ENCODE measurements around the gene JAKMIP3. TPM values are rescaled to one million over a fixed set of nuclear protein-coding genes. Genes with fewer than 3 reads are reported as not detected.

JAKMIP3 gene
- total and polyA plus RNA-seq, 4 experiments from 2014 or later = 0.03 to 0.36 (median 0.29) TPM; not detected in 1

DNA sequence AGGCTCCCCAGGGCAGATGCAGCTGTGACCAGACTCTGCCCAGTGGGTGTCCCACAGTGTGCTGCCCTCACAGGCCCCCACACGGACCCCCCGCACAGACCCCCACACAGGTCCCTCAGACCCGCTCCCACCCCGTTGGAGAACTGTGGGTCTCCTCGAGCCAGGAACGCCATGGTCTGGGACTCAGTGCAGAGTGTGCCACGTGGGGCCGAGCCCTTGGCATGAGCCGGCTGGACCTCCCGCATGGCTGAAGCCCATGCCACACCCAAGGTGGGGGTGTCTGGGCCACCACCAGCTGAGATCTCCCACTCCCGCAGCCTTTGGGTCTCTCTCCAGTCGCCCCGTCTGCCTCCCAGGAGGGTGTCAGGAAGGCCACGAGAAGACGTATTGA lies 34.3 kb downstream of the JAKMIP3 start:
- no peak overlapping the region for H3K27ac Mint-ChIP-seq
- CTCF ChIA-PET (ENCODE audit: partially characterized antibody) = no interaction called here
- Histone ChIP-seq H3K27me3 (ENCODE audit: insufficient read depth, low read length) (no peaks in the 10 kb centered on the region), H3K4me1 (ENCODE audit: insufficient read depth, low read length) (no peaks in the 10 kb centered on the region), H3K9me3 (ENCODE audit: control insufficient read depth in 1 of 2, low read length in 2 of 2) (no peaks in the 10 kb centered on the region), H3K27ac (ENCODE audit: low read depth, low read length) (no peak overlapping the region), H3K4me3 (ENCODE audit: low read length in 2 of 2) (no peak overlapping the region), H3K36me3 (ENCODE audit: insufficient read depth, low read length) (no peaks in the 10 kb centered on the region)
- intact Hi-C loops (cut with micrococcal nuclease) = no loop called here
- H3K4me3 Mint-ChIP-seq = no peak overlapping the region
- POLR2A ChIA-PET (ENCODE audit: partially characterized antibody) = no interaction called here
- H3K36me3 Mint-ChIP-seq = no peaks in the 10 kb centered on the region
- peaks cover 20 to 28% of the 10 kb centered on the region in 2 donors for H3K27me3 Mint-ChIP-seq
- no peak for DNase-seq
- H3K4me1 Mint-ChIP-seq = peaks cover 0 to 3% (median 0%) of the 10 kb centered on the region in 4 donors
- H3K9me3 Mint-ChIP-seq = peaks cover 0 to 2% (median 0%) of the 10 kb centered on the region in 8 donors

DNA sequence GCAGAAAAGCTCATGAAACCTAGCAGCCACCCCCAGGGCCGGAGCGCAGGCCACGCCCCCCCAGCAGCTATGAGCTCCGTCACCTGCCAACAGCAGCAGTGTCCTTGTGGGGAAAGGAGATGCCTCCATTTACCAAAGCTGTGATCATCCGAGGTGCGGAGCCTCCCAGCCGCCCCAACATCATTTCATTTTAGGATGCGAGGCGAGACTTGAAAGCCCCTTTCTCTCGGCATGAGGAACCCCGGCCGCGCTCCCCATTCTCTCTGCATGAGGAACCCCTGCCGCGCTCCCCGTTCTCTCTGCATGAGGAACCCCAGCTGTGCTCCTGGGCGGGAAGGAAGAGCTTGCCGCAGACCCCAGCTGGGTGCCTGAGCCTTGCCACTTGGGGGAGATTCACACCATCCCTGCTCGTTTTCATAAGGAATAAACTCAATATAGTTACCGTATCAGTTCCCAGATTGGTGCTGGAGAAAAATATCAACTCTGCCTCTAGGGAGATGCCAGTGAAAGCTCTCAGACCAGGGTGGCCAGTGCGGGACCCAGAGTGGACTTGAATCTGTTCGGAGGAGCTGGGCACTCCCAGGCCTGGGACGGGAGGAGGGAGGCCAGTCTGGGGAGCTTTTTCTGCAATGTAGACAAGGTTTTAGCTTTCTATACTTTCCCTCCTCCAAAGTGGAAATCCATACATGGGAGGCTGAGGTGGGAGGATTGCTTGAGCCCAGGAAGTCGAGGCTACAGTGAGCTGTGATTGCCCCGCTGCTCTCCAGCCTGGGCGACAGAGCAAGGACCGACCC lies 35.0 kb downstream of the JAKMIP3 start:
- Mint-ChIP-seq H3K36me3 (no peaks in the 10 kb centered on the region), H3K9me3 (no peaks in the 10 kb centered on the region), H3K4me3 (no peak overlapping the region), H3K27ac (no peak overlapping the region), H3K4me1 (peaks cover 0 to 3% (median 0%) of the 10 kb centered on the region in 4 donors), H3K27me3 (peaks cover 15 to 24% of the 10 kb centered on the region in 2 donors)
- intact Hi-C loops (cut with micrococcal nuclease) = no loop called here
- ChIA-PET POLR2A (ENCODE audit: partially characterized antibody) (interaction anchor here (0.5 kb wide), 1 partner anchor 33 kb away, joined by 3 read pairs; no protein-coding TSS in a partner anchor), CTCF (ENCODE audit: partially characterized antibody) (no interaction called here)
- Histone ChIP-seq H3K4me3 (ENCODE audit: low read length in 2 of 2) (no peak overlapping the region), H3K9me3 (ENCODE audit: control insufficient read depth in 1 of 2, low read length in 2 of 2) (no peaks in the 10 kb centered on the region), H3K27me3 (ENCODE audit: insufficient read depth, low read length) (no peaks in the 10 kb centered on the region), H3K36me3 (ENCODE audit: insufficient read depth, low read length) (no peaks in the 10 kb centered on the region), H3K4me1 (ENCODE audit: insufficient read depth, low read length) (no peaks in the 10 kb centered on the region), H3K27ac (ENCODE audit: low read depth, low read length) (no peak overlapping the region)
- DNase-seq = no peak

DNA sequence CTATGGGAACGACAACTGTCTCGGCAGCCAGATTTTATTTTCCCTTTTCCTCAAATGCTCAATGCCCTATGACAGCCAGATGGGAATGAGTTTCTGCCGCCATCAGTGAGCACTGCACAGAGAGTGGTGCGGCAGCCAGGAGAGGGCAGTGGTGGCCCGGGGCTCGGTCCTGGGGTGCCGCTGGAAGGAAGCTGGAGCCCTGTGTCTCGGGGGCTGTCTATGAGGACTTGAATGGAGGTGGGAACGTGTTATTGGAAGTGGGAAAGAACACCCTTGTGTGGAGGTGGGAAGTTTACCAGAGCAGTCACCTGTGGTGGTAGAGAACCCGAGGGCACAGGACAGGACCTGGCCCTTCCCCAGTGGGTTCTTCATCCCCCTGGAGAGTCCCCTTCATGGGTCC lies 35.8 kb downstream of the JAKMIP3 start:
- no peak for DNase-seq

DNA sequence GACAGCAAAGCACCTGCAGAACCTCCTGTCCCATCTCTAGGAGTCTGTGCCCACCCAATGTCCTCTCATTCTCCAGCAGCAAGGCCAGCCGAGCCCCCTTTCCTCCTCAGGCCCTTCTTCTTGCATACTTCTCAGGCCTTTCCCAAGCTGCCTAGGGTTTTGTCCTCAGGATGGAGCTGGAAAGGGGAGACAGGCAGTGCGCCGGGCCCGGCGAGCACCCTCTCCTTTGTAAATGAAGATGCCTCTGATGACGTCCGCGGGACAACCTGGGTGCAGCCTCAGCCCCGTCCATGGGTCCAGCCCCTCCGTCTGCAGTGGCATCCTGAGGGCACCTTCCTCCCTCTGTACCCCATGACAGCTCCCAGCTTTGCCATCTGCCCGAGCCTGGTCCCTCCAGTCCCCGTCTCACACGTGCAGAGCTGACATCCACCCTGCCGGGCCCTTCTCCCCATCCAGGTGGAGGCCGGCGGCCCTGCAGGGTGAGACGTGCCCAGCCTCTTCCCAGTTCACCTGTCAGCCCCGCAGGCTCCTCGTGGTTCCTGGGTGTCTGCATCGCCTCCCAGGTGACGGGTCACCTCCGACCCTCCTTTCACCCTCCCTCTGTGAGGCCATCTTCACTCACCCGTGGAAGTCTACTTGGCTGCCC lies 36.4 kb downstream of the JAKMIP3 start:
- H3K27ac ChIP-seq (ENCODE audit: low read depth, low read length) = no peak overlapping the region
- ChIA-PET CTCF (ENCODE audit: partially characterized antibody) (no interaction called here), POLR2A (ENCODE audit: partially characterized antibody) (no interaction called here)
- no peaks in the 10 kb centered on the region for H3K27me3 ChIP-seq (ENCODE audit: insufficient read depth, low read length)
- Mint-ChIP-seq H3K27me3 (peaks cover 7 to 13% of the 10 kb centered on the region in 2 donors), H3K4me1 (no peaks in the 10 kb centered on the region), H3K4me3 (no peak overlapping the region), H3K27ac (no peak overlapping the region), H3K9me3 (no peaks in the 10 kb centered on the region), H3K36me3 (no peaks in the 10 kb centered on the region)
- no peaks in the 10 kb centered on the region for H3K4me1 ChIP-seq (ENCODE audit: insufficient read depth, low read length)
- H3K9me3 ChIP-seq (ENCODE audit: control insufficient read depth in 1 of 2, low read length in 2 of 2) = no peaks in the 10 kb centered on the region
- H3K36me3 ChIP-seq (ENCODE audit: insufficient read depth, low read length) = no peaks in the 10 kb centered on the region
- H3K4me3 ChIP-seq (ENCODE audit: low read length in 2 of 2) = no peak overlapping the region
- no peak for DNase-seq
- intact Hi-C loops (cut with micrococcal nuclease) = no loop called here

More for the DNA sequence above, 35.8 kb downstream of the JAKMIP3 start:
- intact Hi-C loops (cut with micrococcal nuclease) = no loop called here
- Mint-ChIP-seq H3K36me3 (no peaks in the 10 kb centered on the region), H3K27ac (no peak overlapping the region), H3K27me3 (peaks cover 8 to 18% of the 10 kb centered on the region in 2 donors), H3K9me3 (no peaks in the 10 kb centered on the region), H3K4me3 (no peak overlapping the region), H3K4me1 (no peaks in the 10 kb centered on the region)
- CTCF ChIA-PET (ENCODE audit: partially characterized antibody) = no interaction called here
- H3K36me3 ChIP-seq (ENCODE audit: insufficient read depth, low read length) = no peaks in the 10 kb centered on the region
- POLR2A ChIA-PET (ENCODE audit: partially characterized antibody) = interaction anchor here (0.5 kb wide), 1 partner anchor 33 kb away, joined by 3 read pairs; no protein-coding TSS in a partner anchor
- H3K9me3 ChIP-seq (ENCODE audit: control insufficient read depth in 1 of 2, low read length in 2 of 2) = no peaks in the 10 kb centered on the region
- H3K4me1 ChIP-seq (ENCODE audit: insufficient read depth, low read length) = no peaks in the 10 kb centered on the region
- no peak overlapping the region for H3K27ac ChIP-seq (ENCODE audit: low read depth, low read length)
- H3K27me3 ChIP-seq (ENCODE audit: insufficient read depth, low read length) = no peaks in the 10 kb centered on the region
- no peak overlapping the region for H3K4me3 ChIP-seq (ENCODE audit: low read length in 2 of 2)

DNA sequence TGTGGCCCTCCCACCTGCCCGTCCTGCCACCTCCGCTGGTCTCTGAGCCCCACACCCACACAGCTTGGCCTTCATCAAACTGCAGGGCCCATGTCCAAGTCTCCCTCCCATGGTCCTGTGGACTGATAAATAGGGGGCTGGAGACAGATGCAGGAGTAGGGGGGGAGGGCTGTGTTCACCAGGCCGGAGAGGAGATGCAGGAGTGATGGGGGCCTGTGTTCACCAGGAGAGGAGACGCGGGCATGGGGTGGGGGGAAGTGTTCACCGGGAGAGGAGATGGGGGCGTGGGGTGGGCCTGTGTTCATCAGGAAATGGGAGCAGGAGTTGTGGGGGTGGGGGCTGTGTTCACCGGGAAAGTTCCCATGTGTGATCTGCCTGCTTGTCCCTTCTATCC lies 37.0 kb downstream of the JAKMIP3 start:
- ChIA-PET POLR2A (ENCODE audit: partially characterized antibody) (no interaction called here), CTCF (ENCODE audit: partially characterized antibody) (no interaction called here)
- Histone ChIP-seq H3K36me3 (ENCODE audit: insufficient read depth, low read length) (no peaks in the 10 kb centered on the region), H3K9me3 (ENCODE audit: control insufficient read depth in 1 of 2, low read length in 2 of 2) (no peaks in the 10 kb centered on the region), H3K27ac (ENCODE audit: low read depth, low read length) (no peak overlapping the region), H3K4me1 (ENCODE audit: insufficient read depth, low read length) (no peaks in the 10 kb centered on the region), H3K27me3 (ENCODE audit: insufficient read depth, low read length) (no peaks in the 10 kb centered on the region), H3K4me3 (ENCODE audit: low read length in 2 of 2) (no peak overlapping the region)
- H3K27me3 Mint-ChIP-seq = peaks cover 7 to 13% of the 10 kb centered on the region in 2 donors
- no peaks in the 10 kb centered on the region for H3K36me3 Mint-ChIP-seq
- no peaks in the 10 kb centered on the region for H3K9me3 Mint-ChIP-seq
- H3K4me3 Mint-ChIP-seq = no peak overlapping the region
- no peak for DNase-seq
- no peak overlapping the region for H3K27ac Mint-ChIP-seq
- no peaks in the 10 kb centered on the region for H3K4me1 Mint-ChIP-seq
- intact Hi-C loops (cut with micrococcal nuclease) = no loop called here

DNA sequence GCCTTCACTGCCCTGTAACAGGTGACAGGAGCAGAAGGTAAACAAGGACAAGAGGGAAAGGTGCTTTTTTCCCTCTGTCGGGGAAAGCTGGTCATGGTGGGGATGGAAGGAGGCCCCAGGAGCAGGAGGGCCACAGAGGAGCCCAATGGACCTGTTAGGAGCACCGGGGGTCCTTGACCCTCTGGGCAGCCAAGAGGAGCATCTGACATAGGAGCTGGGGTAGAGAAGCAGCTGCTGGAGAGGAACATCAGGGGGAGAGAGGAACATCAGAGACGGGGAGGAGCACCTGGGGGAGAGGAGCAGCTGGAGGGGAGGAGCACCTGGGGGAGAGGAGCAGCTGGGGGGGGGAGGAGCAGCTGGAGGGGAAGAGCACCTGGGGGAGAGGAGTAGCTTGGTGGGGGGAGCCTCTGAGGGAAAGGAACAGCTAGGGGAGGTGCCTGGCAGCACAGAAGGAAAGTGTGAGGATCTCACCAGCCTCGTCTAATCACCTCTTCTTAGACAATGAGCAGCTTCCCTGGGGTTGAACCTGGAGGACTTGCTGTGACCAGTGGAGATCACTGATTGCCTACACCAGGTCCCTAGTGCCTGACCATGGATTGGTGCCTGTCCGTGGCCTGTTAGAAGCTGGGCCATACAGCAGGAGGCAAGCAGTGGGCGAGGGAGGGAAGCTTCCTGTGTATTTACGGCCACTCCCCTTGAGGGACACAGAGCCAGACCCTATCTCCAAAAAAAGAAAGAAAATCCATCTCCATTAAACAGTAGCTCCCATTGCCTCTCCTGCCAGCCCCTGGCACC lies 37.6 kb downstream of the JAKMIP3 start:
- Mint-ChIP-seq H3K4me1 (no peaks in the 10 kb centered on the region), H3K4me3 (no peak overlapping the region), H3K9me3 (no peaks in the 10 kb centered on the region), H3K27ac (no peak overlapping the region), H3K27me3 (peaks cover 5 to 9% of the 10 kb centered on the region in 2 donors), H3K36me3 (no peaks in the 10 kb centered on the region)
- no peak overlapping the region for H3K27ac ChIP-seq (ENCODE audit: low read depth, low read length)
- no peaks in the 10 kb centered on the region for H3K9me3 ChIP-seq (ENCODE audit: control insufficient read depth in 1 of 2, low read length in 2 of 2)
- CTCF ChIA-PET (ENCODE audit: partially characterized antibody) = interaction anchor here (1.3 kb wide), 1 partner anchor 218 kb away, joined by 3 read pairs; no protein-coding TSS in a partner anchor
- POLR2A ChIA-PET (ENCODE audit: partially characterized antibody) = no interaction called here
- intact Hi-C loops (cut with micrococcal nuclease) = no loop called here
- H3K27me3 ChIP-seq (ENCODE audit: insufficient read depth, low read length) = no peaks in the 10 kb centered on the region
- no peaks in the 10 kb centered on the region for H3K4me1 ChIP-seq (ENCODE audit: insufficient read depth, low read length)
- no peak overlapping the region for H3K4me3 ChIP-seq (ENCODE audit: low read length in 2 of 2)
- no peaks in the 10 kb centered on the region for H3K36me3 ChIP-seq (ENCODE audit: insufficient read depth, low read length)
- no peak for DNase-seq

DNA sequence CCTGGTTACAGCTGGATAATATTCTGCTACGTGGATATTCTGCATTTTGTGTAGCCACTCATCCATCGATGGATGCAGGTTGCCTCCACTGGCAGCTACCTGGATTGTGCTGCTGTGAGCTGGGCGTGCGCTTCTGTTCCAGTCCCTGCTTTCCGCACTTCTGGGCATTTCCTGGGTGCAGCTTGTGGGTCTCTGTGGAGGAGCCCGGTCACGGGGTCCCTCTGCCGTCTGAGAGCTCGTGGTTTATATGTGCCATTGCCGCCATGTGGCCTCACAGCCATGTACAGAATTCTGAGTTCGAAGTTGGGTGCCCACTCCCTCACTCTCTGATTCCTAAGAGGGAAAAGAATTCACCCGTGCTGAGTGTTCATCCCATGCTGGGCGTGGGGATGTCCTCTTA lies 38.3 kb downstream of the JAKMIP3 start:
- ChIA-PET CTCF (ENCODE audit: partially characterized antibody) (interaction anchor here (1.3 kb wide), 1 partner anchor 218 kb away, joined by 3 read pairs; no protein-coding TSS in a partner anchor), POLR2A (ENCODE audit: partially characterized antibody) (no interaction called here)

More for the DNA sequence above, 38.3 kb downstream of the JAKMIP3 start:
- DNase-seq = no peak
- intact Hi-C loops (cut with micrococcal nuclease) = no loop called here
- Mint-ChIP-seq H3K4me1 (no peaks in the 10 kb centered on the region), H3K4me3 (no peak overlapping the region), H3K36me3 (no peaks in the 10 kb centered on the region), H3K9me3 (no peaks in the 10 kb centered on the region), H3K27ac (no peak overlapping the region), H3K27me3 (peaks cover 5 to 9% of the 10 kb centered on the region in 2 donors)
- H3K4me3 ChIP-seq (ENCODE audit: low read length in 2 of 2) = no peak overlapping the region
- no peaks in the 10 kb centered on the region for H3K9me3 ChIP-seq (ENCODE audit: control insufficient read depth in 1 of 2, low read length in 2 of 2)
- no peaks in the 10 kb centered on the region for H3K4me1 ChIP-seq (ENCODE audit: insufficient read depth, low read length)
- no peaks in the 10 kb centered on the region for H3K36me3 ChIP-seq (ENCODE audit: insufficient read depth, low read length)
- no peak overlapping the region for H3K27ac ChIP-seq (ENCODE audit: low read depth, low read length)
- H3K27me3 ChIP-seq (ENCODE audit: insufficient read depth, low read length) = no peaks in the 10 kb centered on the region
